NCI-H2029 treated with DMSO at 0.1 percent for 48 hours (cell line): ENCODE results near the gene LIN52.
A peak's percentile ranks its signal among the peaks of the same experiment; 100 is the strongest.
"Not testable (repeated sequence)": the region's sequence is repeated elsewhere in the genome, so short reads cannot be mapped to it uniquely, and the experiment has no call there.

Source experiments
- DNase-seq: peaks from one replicate; lab custom pipeline; 2025; lab: John Stamatoyannopoulos, UW

Gene LIN52

GRCh38 chr14:74109369-74109768 is 24.6 kb downstream of the LIN52 start:
- DNase-seq = no peak

DNA sequence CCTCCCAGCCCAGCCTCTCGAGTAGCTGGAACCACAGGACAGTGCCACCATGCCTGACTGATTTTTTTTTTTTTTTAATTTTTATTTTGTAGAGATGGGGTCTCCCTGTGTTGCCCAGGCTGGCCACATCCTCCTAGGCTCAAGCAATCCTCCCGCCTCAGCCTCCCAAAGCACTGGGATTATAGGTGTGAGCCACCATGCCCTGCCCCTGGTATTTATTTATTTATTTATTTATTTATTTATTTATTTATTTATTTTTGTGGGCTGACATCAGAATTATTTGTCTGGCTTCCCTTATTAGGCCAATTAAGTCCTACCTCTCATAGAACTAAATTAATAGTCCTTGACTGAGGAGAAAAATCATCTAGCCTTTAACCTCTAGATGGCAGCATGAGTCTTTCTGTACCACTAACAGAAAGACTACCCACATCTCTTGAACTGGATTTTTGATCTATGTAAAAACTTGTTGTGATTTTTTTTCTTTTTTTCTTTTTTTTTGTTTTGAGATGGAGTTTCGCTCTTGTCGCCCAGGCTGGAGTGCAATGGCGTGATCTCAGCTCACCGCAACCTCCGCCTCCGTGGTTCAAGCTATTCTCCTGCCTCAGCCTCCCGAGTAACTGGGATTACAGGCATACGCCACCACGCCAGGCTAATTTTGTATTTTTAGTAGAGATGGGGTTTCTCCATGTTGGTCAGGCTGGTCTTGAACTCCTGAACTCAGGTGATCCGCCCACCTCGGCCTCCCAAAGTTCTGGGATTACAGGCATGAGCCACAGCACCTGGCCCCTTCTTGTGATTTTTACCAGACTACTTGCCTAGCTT is 26.9 kb downstream of the LIN52 start:
- peak; percentile 26 for DNase-seq

DNA sequence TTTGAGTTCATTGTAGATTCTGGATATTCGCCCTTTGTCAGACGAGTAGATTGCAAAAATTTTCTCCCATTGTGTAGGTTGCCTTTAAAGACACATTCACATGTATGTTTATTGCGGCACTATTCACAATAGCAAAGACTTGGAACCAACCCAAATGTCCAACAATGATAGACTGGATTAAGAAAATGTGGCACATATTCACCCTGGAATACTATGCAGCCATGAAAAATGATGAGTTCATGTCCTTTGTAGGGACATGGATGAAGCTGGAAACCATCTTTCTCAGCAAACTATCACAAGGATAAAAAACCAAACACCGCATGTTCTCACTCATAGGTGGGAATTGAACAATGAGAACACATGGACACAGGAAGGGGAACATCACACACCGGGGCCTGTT is 40.7 kb downstream of the LIN52 start:
- not testable (repeated sequence) for DNase-seq

DNA sequence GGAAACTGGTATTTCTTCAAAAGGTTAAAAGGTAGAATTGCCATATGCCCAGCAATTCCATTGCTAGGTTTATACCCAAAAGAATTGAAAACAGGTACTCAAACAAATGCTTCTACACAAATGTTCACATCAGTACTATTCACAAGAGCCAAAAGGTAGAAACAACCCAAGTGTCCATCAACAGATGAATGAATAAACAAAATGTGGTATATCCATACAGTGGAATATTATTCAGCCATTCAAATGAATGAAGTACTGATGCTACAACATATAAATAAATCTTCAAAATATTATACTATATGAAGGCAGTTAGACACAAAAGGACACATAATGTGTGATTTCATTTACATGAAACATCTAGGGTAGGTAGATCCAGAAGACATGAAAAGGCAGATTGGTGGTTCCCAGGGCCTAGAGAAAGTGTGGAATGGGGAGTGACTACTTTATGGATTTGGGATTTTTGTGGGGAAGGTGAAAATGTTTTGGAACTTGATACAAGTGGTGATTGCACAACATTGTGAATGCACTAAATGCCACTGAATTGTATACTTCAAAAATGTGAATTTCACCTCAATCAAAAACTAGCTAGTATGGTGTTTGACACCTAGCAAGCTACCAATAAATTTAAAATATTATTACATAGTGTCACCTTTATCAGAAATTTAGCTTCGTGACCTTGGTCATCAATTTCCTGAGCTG is 41.7 kb downstream of the LIN52 start:
- DNase-seq = no peak

- no peak for DNase-seq
These were observed 42.9 kb downstream of the LIN52 start for GRCh38 chr14:74127634-74128033.

- DNase-seq = no peak
These were observed 49.2 kb downstream of the LIN52 start for GRCh38 chr14:74133833-74134481.

GRCh38 chr14:74134484-74134883 is 49.7 kb downstream of the LIN52 start:
- DNase-seq = no peak

- DNase-seq = no peak
These were observed 50.7 kb downstream of the LIN52 start for GRCh38 chr14:74135426-74135825.

- peak; percentile 59 for DNase-seq
These were observed 55.7 kb downstream of the LIN52 start for GRCh38 chr14:74140374-74140850.

DNA sequence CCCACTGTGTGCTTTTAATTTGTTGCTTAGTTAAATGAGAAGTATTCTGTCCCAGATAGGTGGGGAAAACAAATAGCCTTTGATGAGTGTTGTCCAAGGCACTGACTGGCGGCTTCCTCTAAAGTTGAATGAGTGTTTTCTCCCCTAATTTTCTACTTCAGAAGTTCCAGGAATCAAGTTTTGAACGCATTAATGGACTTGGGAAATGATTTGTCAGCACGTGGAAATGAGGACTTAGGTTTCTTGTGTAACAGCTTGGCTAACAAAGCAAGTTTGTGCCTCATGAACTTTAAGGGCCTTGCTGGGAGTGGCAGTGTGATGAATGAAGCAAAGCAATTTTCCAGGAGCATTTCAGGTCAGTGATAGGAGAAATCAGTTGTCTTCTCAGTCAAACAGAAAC is 56.9 kb downstream of the LIN52 start:
- no peak for DNase-seq

GRCh38 chr14:74142523-74142922 is 57.8 kb downstream of the LIN52 start:
- no peak for DNase-seq

DNA sequence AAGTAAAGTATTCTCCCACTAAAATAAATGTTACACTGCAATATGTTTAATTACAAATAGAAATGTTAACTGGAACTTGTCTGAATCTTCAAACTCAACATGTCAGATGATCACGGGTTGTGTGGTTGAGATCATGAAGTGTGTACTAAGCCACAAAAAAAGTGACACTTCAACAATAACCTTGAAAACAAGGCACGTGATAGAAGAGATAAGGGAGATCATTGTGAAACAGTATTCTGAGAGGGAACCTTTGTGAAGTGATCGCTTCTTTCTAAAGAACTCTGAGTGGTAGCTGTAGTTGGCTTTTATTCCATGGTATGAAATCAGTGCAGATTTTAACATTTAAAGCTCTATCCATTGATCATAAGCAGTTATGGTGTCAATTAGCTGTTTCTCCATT is 60.0 kb downstream of the LIN52 start:
- no peak for DNase-seq

- no peak for DNase-seq
These were observed 62.8 kb downstream of the LIN52 start for GRCh38 chr14:74147571-74147970.

GRCh38 chr14:74148705-74149104 is 63.9 kb downstream of the LIN52 start:
- DNase-seq = no peak

- DNase-seq = no peak
These were observed 70.5 kb downstream of the LIN52 start for GRCh38 chr14:74155287-74155686.

DNA sequence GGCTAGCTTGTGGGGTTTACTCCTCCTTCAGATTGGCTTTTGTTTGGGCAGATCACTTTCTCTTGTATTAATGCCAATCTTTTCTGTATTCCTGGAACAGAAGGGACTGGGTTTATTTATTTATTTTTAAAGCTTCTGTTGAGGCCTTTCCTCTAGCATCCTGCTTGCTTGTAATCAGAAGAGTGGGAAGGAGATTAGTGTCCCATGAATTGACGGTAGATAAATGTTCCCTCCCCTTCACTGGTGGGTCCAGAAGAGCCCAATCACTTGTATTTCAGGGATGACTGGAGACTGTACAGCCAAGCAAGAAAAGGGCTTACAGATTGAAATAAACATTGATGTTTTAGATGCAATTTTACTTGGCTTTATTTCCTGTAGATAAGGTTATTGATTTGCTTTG is 71.0 kb downstream of the LIN52 start:
- no peak for DNase-seq

DNA sequence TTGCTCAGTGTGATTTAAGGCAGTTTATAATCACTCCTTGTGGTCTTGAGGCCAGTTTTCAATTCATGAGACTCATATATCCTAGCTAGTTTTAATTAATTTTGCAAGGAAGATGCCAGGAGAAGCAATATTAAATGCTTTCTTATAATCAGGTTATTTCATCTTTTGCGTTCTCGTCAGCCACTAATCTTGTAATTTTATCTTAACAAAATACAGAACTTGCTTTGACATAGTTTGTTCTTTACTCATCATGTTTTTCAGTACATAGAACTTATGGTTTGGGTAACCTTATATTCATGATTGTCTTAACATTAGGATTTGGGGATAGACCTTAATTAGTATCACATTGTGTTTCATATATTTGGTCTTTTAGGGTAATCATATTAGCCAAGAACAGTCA is 76.0 kb downstream of the LIN52 start:
- DNase-seq = no peak

GRCh38 chr14:74161526-74162158 is 76.9 kb downstream of the LIN52 start:
- no peak for DNase-seq

GRCh38 chr14:74169906-74170305 is 85.2 kb downstream of the LIN52 start:
- no peak for DNase-seq

GRCh38 chr14:74176400-74176793 is 91.6 kb downstream of the LIN52 start:
- DNase-seq = no peak

DNA sequence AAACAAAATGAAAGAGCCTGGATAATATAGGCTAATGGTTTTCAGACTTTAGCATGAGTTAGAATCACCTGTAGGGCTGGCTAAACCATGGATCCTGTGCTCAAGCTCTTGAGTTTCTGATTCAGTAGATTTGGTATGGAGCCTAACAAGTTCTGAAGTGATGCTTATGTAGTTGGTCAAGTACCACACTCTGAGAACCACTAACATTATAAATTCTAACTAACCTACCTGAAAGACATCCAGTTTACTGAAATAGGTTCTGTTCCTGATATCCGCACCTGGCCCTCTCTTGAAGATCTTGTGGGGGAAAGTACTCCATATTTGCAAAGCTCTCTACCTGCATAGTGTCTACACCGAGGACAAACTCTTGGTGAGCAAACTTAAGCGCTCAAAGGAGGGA is 95.1 kb downstream of the LIN52 start:
- peak; percentile 9 for DNase-seq

DNA sequence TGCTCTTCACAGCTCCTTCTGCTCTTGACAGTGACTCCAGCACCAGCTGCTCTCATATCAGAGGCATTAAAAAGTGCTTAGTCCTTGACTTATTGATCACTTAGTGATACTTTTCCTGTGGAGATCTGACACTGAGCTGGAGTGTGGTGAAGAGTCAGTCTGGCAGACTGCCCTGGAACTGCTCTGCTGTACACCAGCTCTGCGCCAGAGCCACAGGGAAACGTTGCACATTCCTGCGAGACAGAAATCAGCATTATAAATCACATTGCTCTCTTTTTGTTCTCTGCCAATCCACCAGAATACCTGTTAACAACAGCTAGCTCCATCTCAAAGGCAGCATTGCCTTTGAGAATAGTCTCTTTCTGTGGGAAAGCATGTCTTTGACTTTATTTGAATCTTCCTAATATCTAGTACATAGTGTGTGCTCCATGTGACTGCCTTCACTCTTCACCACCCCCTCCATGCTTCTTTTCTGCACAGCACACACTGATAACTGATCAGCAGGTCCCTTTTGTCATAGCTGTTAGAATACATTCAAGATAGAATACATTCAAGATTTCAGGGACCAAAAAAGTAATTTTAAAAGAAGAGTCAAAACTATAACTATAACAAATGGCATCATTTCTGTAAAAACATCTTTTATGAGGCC is 106.3 kb downstream of the LIN52 start:
- DNase-seq = peak; percentile 20
